Stimulated activated CD8-positive, alpha-beta memory T cell treated with anti-CD3 and anti-CD28 coated beads, Interleukin-2, amount 100 ng/mL, for 48 hours (primary cell): Measurements from ENCODE around the gene MMP24.
"Not testable (repeated sequence)": the region's sequence is repeated elsewhere in the genome, so short reads cannot be mapped to it uniquely, and the experiment has no call there.

Experiments used
- DNase-seq, 2 donors: peaks; one replicate each; pipeline ENCODE4 v3.0.0-alpha.2; 2020; ENCODE audit warnings: low read depth in 2 of 2

The MMP24 gene

DNA sequence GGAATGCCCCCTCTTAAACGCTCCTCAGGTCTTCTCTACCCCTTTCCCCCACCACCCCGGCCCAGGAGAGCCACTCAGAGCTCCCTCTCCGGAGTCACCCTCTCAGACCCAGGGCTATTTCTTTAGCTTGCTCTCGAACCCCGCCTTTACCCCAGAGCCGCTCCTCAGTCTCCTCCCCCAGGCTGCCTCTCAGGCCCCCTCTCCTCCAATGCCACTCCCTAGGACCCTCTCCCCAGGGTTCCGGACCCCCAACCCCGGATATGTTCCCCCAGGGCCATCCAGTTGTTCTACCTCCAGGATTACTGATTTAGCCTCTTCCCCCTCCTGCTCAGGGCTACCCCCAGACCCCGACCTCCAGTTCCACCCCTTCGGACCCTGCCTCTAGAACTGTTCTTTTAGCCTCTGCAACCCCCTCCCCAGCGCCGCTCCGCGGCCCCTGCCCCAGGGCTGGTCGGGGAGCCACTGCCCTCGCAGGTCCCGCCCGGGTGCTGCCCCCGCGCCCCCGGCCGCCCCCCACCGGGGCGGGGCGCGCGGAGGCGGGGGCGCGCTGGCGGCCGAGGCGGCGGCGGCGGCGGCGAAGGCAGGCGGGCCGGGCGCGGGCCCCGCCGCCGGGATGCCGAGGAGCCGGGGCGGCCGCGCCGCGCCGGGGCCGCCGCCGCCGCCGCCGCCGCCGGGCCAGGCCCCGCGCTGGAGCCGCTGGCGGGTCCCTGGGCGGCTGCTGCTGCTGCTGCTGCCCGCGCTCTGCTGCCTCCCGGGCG lies at the start of gene MMP24:
Gene MMP24 (plus strand): TSS at position 565 of the 758 bp plus-strand sequence. CDS start 49 bp downstream, at position 614.
- DNase-seq = no peak

DNA sequence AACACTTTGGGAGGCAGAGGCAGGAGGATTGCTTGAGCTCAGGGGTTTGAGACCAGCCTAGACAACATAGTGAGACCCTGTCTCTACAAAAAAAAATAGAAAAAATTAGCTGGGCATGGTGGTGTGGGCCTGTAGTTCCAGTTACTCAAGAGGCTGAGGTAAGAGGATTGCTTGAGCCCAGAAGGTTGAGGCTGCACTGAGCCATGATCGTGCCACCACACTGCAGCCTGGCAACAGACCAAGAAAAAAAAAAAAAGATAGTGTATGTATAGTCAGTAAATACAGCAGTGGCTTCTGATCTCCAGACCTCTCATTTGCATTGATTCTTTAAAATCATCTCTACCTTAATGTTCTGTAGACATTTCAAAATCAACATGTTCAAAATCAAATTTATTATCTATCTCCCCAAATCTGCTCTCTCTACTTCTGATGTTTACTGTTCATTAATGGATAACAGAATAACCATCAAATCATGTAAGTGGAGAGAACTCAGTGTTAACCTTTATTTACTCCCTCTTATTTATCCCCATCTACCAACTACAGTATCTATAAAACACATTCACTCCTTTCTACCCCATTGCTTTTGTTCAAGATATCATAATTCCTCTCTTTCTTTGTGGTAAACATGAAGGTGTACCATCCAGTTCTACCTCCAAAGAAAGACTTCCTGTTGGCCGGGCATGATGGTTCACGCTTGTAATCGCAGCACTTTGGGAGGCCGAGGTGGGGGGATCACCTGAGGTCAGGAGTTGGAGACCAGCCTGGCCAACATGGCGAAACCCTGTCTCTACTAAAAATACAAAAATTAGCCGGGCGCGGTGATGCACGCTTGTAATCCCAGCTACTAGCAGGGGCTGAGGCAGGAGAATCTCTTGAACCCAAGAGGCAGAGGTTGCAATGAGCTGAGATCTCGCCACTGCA lies 46.9 kb upstream of the MMP24 start:
- DNase-seq = no peak

DNA sequence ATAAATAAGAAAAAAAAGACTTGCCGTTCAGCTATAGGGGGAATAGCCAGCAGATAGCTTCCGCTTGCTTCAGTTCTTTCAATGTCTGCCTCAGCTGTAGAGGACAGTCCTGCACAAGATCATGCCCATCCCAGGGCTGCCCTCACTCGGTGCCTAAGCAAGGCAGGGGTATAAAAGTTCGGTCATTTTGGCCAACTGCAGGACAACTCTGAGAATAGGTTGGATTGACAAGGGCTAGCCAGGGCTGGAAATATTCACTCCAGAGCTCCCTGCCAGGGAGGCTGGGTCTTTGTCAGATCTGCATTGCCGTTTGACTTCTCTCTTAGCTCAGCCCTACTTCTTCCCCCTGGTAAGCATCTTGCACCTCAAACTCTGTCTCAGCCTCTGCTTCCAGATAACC lies 46.2 kb upstream of the MMP24 start:
- no peak for DNase-seq

DNA sequence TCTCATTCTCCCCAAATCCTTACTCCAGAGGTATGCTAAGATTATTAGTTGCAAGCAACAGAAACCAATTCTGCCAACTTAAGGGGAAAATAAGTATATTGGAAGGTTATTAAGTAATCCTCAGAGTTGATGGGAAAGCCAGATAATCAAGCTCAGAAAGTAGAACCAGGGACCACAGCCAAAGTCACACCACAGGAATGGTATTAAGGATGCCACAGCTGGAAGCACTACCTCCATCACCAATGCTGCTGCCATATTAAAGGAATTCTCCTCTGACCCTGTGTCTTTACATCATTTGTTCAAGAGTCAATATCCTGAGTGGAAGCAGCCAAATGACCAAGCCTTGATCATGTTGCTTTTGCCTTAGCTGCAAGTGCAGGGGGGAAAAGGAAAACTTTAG lies 44.8 kb upstream of the MMP24 start:
- DNase-seq = no peak

DNA sequence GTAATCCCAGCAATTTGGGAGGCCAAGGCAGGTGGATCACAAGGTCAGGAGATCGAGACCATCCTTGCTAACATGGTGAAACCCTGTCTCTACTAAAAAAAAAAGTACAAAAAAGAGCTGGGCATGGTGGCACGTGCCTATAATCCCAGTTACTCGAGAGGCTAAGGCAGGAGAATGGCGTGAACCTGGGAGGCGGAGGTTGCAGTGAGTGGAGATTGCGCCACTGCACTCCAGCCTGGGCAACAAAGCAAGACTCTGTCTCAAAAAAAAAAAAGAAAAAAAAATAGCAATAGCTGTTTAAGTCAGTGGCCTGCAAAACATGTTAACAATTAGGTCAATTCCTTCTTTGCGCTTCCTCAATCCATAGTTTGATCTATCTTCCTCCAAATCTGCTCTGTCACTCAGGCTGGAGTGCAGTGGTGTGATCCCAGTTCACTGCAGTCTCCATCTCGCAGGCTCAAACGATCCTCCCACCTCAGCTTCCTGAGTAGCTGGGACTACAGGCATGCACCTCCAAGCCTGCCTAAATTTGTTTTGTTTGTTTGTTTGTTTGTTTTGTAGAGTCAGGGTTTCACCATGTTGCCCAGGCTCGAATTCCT lies 39.7 kb upstream of the MMP24 start:
- not testable (repeated sequence) for DNase-seq

DNA sequence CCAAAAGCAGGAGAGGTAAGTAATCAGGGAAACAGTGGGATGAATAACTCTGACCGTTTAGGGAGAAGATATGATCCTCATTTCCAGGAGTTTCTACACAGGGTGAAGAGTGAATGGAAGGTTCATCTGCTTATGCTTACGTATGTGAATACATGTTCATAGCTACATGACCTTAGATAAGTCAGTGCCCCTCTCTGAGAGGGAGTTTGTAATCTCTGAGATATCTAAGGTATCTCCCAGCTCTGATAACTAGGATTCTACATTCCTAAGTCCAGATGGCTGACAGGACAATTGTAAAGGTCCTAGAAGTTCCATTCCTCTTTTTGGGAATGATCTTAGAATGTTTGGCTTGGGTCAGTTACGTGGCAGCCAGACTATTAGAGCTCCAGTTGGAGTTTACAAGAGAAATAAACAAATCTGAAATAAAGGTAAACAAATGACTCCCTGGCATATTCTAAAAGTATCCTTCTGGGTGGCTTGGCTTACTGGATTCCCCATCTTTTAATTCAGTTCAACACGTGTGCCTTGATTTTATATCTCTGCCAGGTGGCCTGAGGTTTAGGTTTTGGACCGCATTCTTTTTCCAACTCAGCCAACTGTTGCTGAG lies 38.8 kb upstream of the MMP24 start:
- DNase-seq = no peak

DNA sequence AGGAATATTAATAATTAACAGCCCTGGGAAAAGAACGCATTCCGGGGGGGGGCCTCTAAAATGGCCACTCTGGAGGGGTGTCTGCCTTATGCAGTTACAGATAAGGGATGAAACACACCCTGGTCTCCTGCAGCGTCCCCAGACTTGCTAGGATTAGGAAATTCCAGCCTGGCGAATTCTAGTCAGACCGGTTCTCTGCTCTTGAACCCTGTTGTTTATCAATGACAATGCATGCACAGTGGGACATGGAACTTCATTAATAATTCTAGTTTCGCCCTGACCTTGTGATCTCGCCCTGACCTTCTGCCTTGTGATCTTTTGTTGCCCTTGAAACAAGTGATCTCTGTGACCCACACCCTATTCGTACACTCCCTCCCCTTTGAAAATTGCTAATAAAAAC lies 37.3 kb upstream of the MMP24 start:
- not testable (repeated sequence) for DNase-seq

DNA sequence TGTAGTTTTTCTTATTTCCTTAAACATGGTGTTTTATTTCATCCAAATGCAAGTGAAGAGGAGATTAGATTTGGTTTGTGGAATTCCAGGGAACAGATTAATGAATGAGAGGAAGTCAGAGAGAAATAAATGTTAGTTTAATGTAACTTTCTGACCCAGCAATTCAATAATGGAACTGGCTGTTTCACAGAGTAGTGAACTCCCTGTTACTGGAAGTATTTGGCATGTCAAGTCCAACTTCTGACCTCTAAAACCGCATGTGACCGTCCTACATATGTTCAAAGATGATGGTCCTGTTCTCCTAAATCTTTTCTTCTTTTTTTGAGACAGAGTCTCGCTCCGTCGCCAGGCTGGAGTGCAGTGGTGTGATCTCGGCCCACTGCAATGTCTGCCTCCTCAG lies 35.9 kb upstream of the MMP24 start:
- no peak for DNase-seq

DNA sequence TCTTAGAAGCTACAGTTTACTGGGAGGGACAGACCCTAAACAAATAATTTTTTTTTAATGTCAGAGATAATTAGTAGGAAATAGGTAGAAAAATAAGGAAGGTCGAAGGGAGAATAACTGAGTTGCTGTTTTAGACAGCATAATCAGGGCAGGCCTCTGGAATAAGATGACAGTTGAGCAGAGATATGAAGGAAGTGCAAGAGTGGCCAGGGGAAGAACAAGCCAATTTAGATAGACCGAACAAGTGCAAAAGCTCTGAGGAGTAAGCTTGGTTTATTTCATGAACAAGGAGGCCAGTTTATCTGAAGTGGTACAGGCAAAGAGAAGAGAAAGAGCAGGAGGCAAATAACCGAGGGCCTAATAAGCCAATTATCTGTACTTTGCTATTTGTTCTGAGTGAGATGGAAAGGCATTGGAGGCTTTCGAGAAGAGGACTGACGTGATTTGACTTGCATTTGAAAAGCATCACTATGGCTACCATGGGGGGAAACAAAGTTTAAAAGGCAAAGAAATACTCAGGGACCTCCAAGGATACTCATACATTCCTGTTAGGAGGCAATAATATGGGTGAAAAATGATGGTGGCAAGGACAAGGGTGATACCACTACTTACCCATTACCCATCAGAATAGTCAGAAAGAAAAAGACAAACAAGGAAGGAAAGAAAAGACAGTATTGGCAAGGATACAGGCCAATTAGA lies 34.9 kb upstream of the MMP24 start:
- no peak for DNase-seq

DNA sequence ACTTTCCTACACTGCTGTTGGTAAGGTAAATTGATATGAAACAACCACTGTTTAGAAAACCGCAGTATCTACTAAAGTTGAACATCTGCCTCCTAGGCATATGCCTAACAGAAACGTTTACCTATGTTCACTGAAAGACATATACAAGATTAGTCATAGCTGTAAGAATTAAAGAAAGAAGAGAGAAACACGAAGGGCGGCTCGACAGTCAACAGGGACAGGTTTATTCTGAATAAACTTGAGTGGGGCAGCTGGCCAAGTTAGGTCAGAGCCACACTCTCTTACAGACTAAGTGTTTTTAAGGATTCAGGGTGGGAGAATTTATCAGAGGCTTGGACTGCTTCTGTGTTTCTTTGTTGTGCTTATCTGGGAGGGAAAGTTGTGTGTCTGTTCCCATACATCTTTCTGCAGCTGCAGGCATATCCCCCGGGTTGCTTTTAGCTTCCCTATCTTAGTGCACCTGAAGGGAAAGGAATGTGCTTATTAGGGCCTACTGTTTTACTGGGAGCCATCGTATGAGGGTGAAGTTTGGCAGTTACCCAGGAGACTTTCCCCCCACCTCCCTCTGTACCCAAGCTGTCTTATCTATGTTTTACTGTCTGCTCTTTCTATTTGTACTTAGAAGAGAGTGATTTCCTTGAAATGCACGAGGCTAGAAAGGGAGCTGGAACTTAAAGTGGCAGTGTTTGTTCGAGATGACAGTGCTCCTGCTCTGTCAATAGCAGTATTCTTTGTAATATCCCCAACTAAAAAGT lies 34.2 kb upstream of the MMP24 start:
- no peak for DNase-seq

DNA sequence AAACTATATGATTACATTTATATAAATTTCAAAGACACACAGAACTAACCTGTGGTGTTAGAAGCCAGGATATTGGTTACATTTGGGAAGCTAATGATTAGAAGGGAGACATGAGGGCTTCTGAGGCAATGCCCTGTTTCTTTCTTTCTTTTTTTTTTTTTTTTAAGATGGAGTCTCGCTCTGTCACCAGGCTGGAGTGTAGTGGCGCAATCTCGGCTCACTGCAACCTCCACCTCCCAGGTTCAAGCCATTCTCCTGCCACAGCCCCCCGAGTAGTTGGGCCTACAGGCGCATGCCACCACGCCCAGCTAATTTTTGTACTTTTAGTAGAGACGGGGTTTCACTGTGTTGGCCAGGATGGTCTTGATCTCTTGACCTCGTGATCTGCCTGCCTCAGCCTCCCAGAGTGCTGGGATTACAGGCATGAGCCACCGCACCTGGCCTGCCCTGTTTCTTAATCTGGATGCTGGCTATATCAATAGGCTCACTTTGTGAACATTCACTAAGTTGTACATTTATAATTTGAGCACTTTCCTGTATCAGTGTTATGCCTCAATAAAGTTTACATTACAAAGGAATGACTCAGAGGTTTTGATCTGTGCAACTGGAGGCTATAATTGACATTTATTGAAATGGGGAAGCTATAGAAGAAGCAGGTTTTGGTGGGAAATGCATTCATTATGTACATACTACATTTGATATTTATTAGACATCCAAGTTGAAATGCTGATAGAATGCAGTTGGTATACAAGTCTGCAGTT lies 33.3 kb upstream of the MMP24 start:
- not testable (repeated sequence) for DNase-seq

DNA sequence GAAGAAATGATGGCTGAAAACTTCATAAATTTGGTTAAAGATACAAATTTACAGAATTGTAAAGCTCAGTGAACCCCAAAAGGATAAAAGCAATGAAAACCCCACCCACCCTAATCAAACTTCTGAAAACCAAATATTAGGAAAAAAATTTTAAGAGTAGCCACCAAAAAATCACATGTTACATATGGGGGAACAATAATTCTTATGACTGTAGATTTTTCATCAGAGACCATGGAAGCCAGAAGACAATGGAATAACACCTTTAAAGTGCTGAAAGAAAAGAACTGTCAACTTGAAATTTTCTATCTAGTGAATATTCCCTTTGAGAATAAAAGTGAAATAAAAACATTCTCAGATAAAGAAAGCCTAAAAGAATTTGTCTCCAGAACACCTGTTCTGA lies 30.2 kb upstream of the MMP24 start:
- DNase-seq = no peak

DNA sequence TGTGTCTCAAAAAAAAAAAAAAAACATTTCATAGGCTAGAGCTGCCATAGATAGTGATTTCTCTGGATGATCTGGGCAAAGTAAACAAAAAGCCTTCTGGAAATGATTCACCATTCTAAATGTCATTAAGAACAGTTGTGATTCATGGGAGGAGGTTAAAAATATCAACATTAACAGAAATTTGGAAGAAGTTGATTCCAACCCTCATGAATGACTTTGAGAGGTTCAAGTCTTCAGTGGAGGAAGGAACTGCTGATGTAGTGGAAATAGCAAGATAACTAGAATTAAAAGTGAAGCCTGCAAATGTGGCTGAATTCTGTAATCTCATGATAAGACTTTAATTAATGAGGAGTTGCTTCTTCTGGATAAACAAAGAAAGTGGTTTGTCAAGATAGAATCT lies 26.8 kb upstream of the MMP24 start:
- DNase-seq = no peak

DNA sequence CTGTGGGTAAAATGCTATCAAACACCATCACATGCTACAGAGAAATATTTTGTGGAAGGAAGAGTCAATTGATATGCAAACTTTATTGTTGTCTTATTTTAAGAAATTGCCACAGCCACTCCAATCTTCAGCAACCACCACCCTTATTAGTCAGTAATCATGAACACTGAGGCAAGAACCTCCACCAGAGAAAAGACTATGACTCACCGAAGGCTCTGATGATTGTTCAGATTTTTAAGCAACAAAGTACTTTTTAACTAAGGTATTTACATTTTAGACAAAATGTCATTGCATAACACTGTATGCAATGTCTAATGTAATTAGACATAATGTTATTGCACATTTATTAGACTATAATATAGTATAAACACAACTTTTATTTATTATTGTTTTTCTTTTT lies 26.2 kb upstream of the MMP24 start:
- no peak for DNase-seq

DNA sequence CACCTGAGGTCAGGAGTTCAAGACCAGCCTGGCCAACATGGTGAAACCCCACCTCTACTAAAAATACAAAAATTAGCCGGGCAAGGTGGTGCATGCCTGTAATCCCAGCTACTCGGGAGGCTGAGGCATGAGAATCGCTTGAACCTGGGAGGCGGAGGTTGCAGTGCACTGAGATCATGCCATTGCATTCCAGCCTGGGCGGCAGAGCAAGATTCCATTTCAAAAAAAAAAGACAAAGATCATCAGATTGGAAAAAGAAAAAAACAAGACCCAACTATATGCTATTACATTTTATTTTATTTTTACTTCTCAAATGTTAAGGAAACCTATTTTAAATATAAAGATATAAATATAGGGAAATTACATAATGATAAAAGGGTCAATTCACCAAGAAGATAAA lies 25.0 kb upstream of the MMP24 start:
- not testable (repeated sequence) for DNase-seq

DNA sequence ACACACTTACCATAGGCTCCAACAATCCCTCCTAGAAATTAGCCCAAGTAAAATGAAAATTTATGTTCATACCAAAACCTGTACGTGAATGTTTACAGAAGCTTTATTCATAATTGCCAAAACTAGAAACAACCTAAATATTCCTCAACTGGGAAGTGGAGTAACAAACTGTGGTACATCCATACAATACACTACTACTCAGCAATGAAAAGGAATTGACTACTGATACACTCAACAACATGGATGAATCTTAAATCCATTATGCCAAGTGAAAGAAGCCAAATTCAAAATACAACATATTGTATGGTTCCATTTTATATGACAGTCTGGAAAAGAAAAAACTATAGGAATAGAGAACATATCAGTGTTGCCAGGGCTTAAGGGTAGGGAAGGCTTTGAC lies 19.7 kb upstream of the MMP24 start:
- no peak for DNase-seq

DNA sequence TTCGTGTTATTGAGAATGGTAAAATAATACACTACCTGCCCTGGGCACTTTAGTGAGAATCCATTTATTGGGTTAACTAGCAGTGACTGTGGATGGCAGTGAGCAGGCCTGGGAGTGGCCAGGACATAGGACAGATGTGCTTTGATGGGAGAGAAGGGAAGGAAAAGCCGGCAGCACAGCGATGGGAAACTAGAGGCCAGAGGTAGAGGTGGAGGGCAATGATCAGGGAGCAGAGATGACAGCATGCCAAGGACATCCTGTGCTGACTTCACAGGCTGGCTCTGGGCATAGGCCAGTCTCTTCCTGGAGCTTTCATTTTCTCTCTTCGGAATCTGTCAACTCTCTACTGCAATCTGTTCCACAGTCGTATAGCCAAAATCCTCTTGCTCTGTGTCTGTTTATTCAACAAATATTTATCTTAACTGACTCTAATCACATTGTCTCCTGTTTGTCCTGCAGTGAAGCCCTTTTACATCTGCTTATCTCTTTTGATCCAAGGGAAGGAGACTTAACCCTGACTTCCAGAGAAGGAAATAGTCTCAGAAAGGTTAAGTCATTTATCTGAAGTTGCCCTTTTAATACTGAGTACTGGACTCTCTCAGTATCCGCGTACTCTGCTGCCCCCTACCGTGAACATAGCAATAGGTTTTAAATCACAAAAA lies 18.4 kb upstream of the MMP24 start:
- peak; percentile 53 to 57 for DNase-seq

DNA sequence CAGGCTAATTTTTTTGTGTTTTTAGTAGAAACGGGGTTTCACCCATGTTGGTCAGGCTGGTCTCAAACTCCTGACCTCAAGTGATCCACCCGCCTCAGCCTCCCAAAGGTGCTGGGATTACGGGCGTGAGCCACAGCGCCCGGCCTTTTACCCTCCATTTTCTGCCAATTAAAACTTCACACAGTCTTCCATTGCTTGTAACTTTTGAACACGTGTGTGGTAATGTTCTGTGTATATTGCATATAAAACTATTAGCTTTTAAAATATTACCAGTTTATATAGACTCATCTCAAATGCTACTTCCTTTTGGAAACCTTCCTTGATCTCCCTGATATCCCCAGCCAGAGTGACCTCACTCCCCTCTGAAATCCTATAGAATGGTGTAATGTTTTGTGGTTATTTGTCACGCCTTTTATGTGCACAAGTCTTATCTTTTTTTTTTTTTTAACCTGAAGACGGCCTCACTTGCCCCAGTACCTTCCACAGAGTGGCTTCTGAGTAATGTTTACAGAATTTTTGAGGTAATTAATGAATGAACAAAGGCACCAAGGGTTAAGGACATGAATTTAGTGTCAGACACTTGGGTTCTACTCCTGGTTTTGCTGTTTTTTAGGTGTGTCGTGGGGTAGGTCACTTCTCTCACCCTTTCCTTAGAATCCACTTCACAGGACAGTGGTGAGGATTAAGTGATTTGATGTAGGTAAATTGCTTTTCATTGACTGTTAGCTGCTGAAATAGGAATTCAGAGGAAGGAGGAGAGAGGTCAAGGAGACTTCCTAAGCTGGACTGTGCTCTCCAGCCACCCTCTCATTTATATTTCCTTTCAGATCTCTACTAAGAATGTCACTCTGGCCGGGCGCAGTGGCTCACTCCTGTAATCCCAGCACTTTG lies 11.2 kb upstream of the MMP24 start:
- DNase-seq = no peak
